Measurements from ENCODE around the gene ATP8B1. TPM values are rescaled to one million over a fixed set of nuclear protein-coding genes. Genes with fewer than 3 reads are reported as not detected.
A peak's percentile ranks its signal among the peaks of the same experiment; 100 is the strongest.

ATP8B1 gene
- total RNA-seq, 2 donors from 2014 or later = 6.4 to 14.9 TPM

- intact Hi-C loops (cut with DNase I) = no loop called here
- no peak for DNase-seq
- ATAC-seq = peak; percentile 53 to 63
These were observed 104.4 kb downstream of the ATP8B1 start for GRCh38 chr18:57698571-57699276.

- DNase-seq = no peak
- intact Hi-C loops (cut with DNase I) = no loop called here
- ATAC-seq = peak in 1 of 2 donors; percentile 34
These were observed 105.7 kb downstream of the ATP8B1 start for GRCh38 chr18:57697426-57697825.

- intact Hi-C loops (cut with DNase I) = no loop called here
- ATAC-seq = no peak
- DNase-seq = no peak
These were observed 106.8 kb downstream of the ATP8B1 start for GRCh38 chr18:57696271-57696670.

- intact Hi-C loops (cut with DNase I) = no loop called here
- no peak for DNase-seq
These were observed 111.8 kb downstream of the ATP8B1 start for GRCh38 chr18:57691363-57691762.

GRCh38 chr18:57687970-57688369 lies 115.1 kb downstream of the ATP8B1 start:
- no peak for DNase-seq
- peak in 1 of 2 donors; percentile 52 for ATAC-seq
- intact Hi-C loops (cut with DNase I) = no loop called here

More at GRCh38 chr18:57691363-57691762, 111.8 kb downstream of the ATP8B1 start:
- peak in 1 of 2 donors; percentile 35 for ATAC-seq

GRCh38 chr18:57683470-57683869 lies 119.6 kb downstream of the ATP8B1 start:
- ATAC-seq = no peak
- DNase-seq = no peak
- intact Hi-C loops (cut with DNase I) = no loop called here

GRCh38 chr18:57677262-57678211 lies 125.6 kb downstream of the ATP8B1 start:
- no peak for DNase-seq
- intact Hi-C loops (cut with DNase I) = no loop called here
- no peak for ATAC-seq

- peak in 1 of 2 donors; percentile 23 for ATAC-seq
- intact Hi-C loops (cut with DNase I) = no loop called here
- no peak for DNase-seq
These were observed 128.2 kb downstream of the ATP8B1 start for GRCh38 chr18:57674891-57675290.

- no peak for DNase-seq
These were observed 133.1 kb downstream of the ATP8B1 start for GRCh38 chr18:57670046-57670445.

GRCh38 chr18:57668021-57668420 lies 135.1 kb downstream of the ATP8B1 start:
- intact Hi-C loops (cut with DNase I) = no loop called here
- ATAC-seq (no peak), DNase-seq (no peak)

More at GRCh38 chr18:57670046-57670445, 133.1 kb downstream of the ATP8B1 start:
- no peak for ATAC-seq
- intact Hi-C loops (cut with DNase I) = no loop called here

GRCh38 chr18:57666818-57667497 lies 136.2 kb downstream of the ATP8B1 start:
- DNase-seq (no peak), ATAC-seq (peak; percentile 66 to 90)
- intact Hi-C loops (cut with DNase I) = no loop called here

- no peak for ATAC-seq
- DNase-seq = no peak
- intact Hi-C loops (cut with DNase I) = no loop called here
These were observed 138.4 kb downstream of the ATP8B1 start for GRCh38 chr18:57664568-57665165.

- intact Hi-C loops (cut with DNase I) = no loop called here
- DNase-seq = no peak
- ATAC-seq = no peak
These were observed 142.2 kb downstream of the ATP8B1 start for GRCh38 chr18:57660961-57661360.

- intact Hi-C loops (cut with DNase I) = no loop called here
- DNase-seq (no peak), ATAC-seq (no peak)
These were observed 143.5 kb downstream of the ATP8B1 start for GRCh38 chr18:57659460-57660102.

GRCh38 chr18:57657542-57657941 lies 145.6 kb downstream of the ATP8B1 start:
- intact Hi-C loops (cut with DNase I) = no loop called here
- ATAC-seq = no peak
- DNase-seq = no peak

GRCh38 chr18:57655740-57656139 lies 147.4 kb downstream of the ATP8B1 start:
- ATAC-seq = no peak
- intact Hi-C loops (cut with DNase I) = no loop called here
- no peak for DNase-seq

GRCh38 chr18:57651914-57652313 lies 151.2 kb downstream of the ATP8B1 start:
- ATAC-seq (no peak), DNase-seq (no peak)
- intact Hi-C loops (cut with DNase I) = no loop called here

All from left cardiac atrium (tissue), 4 donors.